Osteocyte (in vitro differentiated cells): ENCODE results near the gene FAM98B. TPM values are rescaled to one million over a fixed set of nuclear protein-coding genes. Genes with fewer than 3 reads are reported as not detected.
"Not testable (repeated sequence)": the region's sequence is repeated elsewhere in the genome, so short reads cannot be mapped to it uniquely, and the experiment has no call there.

ENCODE experiments used
- DNase-seq: peaks from one replicate; pipeline ENCODE4 v3.0.0; 2021; ENCODE audit warnings: mixed read lengths; ENCODE audit not compliant: unreplicated experiment; ENCODE audit errors: extremely low spot score
- H3K27ac Mint-ChIP-seq: one replicate; pipeline ENCODE4 v1.8.0; 2021; ENCODE audit warnings: mild to moderate bottlenecking, mixed read lengths; ENCODE audit not compliant: unreplicated experiment
- H3K27me3 Mint-ChIP-seq: one replicate; pipeline ENCODE4 v1.8.0; 2021; ENCODE audit warnings: mixed read lengths; ENCODE audit not compliant: unreplicated experiment
- H3K36me3 Mint-ChIP-seq: one replicate; pipeline ENCODE4 v1.8.0; 2021; ENCODE audit warnings: mixed read lengths; ENCODE audit not compliant: unreplicated experiment
- H3K4me1 Mint-ChIP-seq: one replicate; pipeline ENCODE4 v1.8.0; 2021; ENCODE audit warnings: mixed read lengths; ENCODE audit not compliant: unreplicated experiment
- H3K4me3 Mint-ChIP-seq: one replicate; pipeline ENCODE4 v1.8.0; 2021; ENCODE audit warnings: mild to moderate bottlenecking, moderate library complexity, mixed read lengths; ENCODE audit not compliant: unreplicated experiment
- H3K9me3 Mint-ChIP-seq: one replicate; pipeline ENCODE4 v1.8.0; 2021; ENCODE audit warnings: mixed read lengths; ENCODE audit not compliant: unreplicated experiment
- total RNA-seq: library from RNA; stranded (reverse); gene quantifications from 2 replicates; pipeline ENCODE4 v1.2.1, GENCODE V29; 2021
- TF ChIP-seq, protein P1 (sequence below): fragments of 200-600 bp; sonication (generic); IDR thresholded peaks from 2 replicates; pipeline ENCODE4 v1.5.0; 2021; ENCODE audit warnings: antibody characterized with exemption, mild to moderate bottlenecking, moderate library complexity

Gene FAM98B
- total RNA-seq, 1 donor from 2014 or later = 19.3 TPM

DNA sequence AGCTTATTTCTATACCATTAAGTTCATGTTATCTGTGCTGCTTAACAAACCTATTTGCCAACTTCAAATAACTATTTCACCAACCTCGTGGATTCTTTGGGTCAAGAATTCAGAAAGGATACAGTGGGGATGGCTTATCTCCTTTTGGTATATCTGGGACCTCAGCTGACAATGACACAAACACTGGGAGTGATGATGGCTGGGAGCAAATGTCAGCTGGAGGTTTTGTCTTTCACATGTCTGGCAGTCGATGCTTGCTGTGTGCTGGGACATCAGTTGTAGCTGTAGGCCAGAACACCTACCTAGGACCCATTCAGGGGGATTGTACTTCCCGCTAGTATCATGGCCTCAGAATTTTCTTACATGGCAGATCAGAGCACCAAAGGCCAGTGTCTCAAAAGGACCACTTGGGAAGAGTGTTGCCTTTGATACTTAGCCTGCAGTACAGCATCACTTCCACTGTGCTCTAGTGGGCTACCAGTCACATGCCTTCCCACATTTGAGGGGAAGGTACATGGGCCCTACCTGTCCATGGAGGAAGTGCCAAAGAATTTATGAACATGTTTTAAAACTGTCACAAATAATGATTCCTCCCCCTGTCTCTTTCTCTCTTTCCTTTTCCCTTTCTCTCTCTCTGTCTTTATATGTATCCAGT, 23.7 kb upstream of the FAM98B start:
- Mint-ChIP-seq H3K27me3 (peaks cover 62% of the 10 kb centered on the region), H3K36me3 (no peaks in the 10 kb centered on the region), H3K4me1 (no peaks in the 10 kb centered on the region), H3K27ac (no peak overlapping the region), H3K9me3 (peaks cover 2% of the 10 kb centered on the region), H3K4me3 (no peak overlapping the region)
- TF ChIP-seq, protein P1, sequence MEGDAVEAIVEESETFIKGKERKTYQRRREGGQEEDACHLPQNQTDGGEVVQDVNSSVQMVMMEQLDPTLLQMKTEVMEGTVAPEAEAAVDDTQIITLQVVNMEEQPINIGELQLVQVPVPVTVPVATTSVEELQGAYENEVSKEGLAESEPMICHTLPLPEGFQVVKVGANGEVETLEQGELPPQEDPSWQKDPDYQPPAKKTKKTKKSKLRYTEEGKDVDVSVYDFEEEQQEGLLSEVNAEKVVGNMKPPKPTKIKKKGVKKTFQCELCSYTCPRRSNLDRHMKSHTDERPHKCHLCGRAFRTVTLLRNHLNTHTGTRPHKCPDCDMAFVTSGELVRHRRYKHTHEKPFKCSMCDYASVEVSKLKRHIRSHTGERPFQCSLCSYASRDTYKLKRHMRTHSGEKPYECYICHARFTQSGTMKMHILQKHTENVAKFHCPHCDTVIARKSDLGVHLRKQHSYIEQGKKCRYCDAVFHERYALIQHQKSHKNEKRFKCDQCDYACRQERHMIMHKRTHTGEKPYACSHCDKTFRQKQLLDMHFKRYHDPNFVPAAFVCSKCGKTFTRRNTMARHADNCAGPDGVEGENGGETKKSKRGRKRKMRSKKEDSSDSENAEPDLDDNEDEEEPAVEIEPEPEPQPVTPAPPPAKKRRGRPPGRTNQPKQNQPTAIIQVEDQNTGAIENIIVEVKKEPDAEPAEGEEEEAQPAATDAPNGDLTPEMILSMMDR = no peak
- no peak for DNase-seq

DNA sequence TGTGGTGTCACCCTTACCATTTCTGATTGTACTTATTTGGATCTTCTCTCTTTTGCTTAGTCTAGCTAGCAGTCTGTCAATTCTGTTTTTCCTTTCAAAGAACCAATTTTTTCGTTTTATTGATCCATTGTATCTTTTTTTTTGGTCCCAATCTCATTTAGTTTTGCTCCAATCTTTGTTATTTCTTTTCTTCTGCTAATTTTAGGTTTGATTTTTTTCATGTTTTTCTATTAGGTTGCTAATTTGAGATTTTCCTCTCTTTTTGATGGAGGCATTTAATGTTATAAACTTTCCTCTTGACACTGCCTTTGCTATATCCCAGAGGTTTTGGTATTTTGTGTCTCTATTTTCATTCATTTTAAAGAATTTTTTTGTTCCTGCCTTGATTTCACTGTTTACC, 16.9 kb upstream of the FAM98B start:
- Mint-ChIP-seq H3K4me1 (peaks cover 4% of the 10 kb centered on the region), H3K27ac (no peak overlapping the region), H3K4me3 (no peak overlapping the region), H3K9me3 (no peaks in the 10 kb centered on the region), H3K36me3 (no peaks in the 10 kb centered on the region), H3K27me3 (peaks cover 64% of the 10 kb centered on the region)
- no peak for DNase-seq
- TF ChIP-seq, protein P1 = no peak

DNA sequence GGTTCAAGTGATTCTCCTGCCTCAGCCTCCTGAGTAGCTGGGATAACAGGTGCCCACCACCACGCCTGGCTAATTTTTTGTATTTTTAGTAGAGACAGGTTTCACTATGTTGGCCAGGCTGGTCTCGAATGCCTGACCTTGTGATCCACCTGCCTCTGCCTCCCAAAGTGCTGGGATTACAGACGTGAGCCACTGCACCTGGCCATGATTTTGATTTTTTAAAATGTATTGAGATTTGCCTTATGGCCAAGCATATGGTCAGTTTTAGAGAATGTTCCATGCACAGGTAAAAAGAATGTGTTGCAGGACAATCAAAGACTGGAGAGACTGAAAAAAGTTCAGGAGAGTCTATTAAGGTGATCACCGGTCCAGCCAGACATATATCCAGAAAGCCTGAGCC, 16.3 kb upstream of the FAM98B start:
- not testable (repeated sequence) for H3K4me1 Mint-ChIP-seq, H3K4me3 Mint-ChIP-seq, H3K36me3 Mint-ChIP-seq, H3K9me3 Mint-ChIP-seq, DNase-seq, H3K27ac Mint-ChIP-seq
- H3K27me3 Mint-ChIP-seq = peaks cover 60% of the 10 kb centered on the region

DNA sequence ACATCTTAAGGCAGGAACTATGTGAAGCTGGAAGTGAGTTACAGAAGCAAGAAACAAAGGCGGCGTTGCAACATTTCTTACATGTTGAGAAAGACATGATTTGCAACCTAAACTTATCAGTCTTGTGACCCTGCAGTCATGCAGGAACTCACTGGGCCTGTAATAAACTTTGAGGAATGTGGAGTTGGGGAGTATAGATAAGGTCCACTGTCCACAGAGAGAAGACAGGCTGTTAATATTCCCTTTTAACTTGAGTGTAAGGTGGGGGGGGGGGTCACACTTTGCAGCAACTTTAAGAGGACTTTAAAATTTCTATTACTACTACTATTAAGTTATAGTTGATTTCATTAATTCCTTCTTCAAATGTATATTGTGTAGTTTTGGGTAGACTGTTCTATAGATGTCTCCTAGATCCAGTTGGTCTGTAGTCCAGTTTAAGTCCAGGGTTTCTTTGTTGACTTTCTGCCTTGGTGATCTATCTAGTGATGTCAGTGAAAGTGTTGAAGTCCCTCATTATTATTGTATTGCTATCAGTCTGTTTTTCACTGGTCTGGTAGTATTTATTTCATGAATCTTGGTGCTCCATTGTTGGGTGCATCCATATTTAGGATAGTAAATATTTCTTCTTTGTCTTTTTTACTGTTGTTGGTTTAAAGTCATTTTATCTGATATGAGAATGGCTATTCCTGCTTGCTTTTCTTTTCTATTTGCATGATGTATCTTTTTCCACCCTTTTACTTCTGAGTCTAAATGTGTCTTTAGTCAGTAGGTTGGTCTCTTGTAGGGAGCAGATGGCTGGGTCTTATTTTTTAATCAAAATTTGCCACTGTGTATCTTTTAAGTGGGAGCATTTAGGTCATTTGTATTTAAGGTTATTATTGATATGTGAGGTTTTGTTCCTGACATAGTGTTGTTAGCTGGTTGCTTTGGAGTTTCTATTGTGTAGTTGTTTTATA, 15.6 kb upstream of the FAM98B start:
- Mint-ChIP-seq H3K27ac (no peak overlapping the region), H3K36me3 (no peaks in the 10 kb centered on the region), H3K4me1 (peaks cover 4% of the 10 kb centered on the region), H3K4me3 (no peak overlapping the region), H3K9me3 (no peaks in the 10 kb centered on the region), H3K27me3 (peaks cover 58% of the 10 kb centered on the region)
- TF ChIP-seq, protein P1 = no peak
- no peak for DNase-seq

DNA sequence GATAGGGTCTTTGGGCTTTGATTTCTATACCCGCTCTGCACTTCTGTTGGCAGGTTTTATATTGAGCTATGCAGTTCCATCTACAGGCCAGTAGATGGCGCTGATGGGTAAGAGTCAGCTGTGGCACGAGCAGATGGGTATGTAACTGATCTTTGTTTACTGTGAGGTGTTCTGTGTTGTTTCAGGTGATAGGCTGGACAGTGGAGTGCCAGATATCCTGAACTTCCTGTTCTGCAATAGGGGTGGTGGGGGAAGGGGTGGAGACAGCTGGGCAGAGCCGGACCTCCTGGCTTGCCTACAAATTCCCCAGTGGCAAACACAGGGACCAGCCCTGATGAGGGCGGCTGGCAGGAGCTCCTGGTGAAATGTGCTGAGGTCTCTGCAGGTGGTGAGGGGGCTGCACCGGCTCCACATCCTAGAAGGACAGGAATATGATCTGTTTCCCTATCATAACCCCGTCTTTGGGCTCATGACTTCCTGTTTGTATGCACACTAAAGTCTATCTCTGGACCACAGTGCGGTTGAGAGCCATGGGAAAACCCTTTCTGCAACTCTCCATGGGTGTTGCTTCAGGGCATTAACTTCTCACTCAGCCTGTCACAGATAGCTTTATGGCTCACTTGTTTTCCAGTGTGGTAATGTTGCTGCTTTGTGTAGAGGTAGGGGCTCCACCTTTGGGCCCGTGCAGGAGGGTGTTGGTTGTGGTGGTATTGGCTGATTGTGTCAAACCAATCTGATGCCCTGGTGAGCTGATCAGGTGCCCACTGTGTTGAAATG, 13.4 kb upstream of the FAM98B start:
- Mint-ChIP-seq H3K9me3 (no peaks in the 10 kb centered on the region), H3K4me3 (no peak overlapping the region), H3K27ac (no peak overlapping the region), H3K4me1 (peaks cover 4% of the 10 kb centered on the region), H3K27me3 (peaks cover 60% of the 10 kb centered on the region), H3K36me3 (no peaks in the 10 kb centered on the region)
- TF ChIP-seq, protein P1 = peak; percentile 92
- no peak for DNase-seq
